ENCODE results near the gene TPRKB. TPM values are rescaled to one million over a fixed set of nuclear protein-coding genes. Genes with fewer than 3 reads are reported as not detected.
"Not testable (repeated sequence)": the region's sequence is repeated elsewhere in the genome, so short reads cannot be mapped to it uniquely, and the experiment has no call there.

TPRKB gene
- total and polyA plus RNA-seq, 2 donors from 2014 or later = 25.3 to 42.2 TPM

DNA sequence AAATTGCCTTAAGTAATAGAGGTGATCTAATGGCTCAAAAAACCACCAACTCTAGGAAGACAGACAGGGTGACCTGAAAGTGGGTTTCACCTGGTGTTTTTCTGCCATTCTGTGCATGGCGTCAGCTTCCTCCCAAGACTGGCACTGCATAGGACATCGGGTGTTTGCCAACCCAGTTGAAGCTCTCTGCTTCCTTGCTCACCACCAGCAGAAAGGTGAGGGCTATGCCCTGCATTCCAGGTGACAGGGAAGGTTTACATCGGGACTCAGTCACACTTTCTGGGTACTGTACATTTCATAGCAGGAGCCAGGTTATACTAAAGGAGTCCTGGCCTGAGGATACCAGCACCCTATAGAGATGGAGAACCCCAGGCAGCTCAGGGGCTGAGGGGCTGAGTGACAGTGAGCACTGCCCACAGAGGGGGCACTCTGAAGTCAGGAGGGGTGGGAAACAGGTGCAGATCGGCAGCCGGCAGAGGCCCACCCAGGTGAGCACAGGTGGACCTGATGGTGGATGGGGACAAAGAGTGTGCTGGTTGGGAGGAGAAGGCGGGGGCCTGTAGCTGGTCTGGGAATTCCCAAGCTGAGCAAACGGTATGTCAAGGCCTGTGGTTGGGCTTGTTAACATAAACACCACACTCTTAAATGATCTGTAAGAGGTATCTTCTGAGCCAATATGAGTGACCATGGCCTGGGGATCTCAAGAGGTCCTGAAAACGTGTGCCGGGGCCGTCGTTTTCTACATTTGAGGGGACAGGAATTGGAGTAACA is 18.1 kb downstream of the TPRKB start:
- TF ChIP-seq, protein P1, sequence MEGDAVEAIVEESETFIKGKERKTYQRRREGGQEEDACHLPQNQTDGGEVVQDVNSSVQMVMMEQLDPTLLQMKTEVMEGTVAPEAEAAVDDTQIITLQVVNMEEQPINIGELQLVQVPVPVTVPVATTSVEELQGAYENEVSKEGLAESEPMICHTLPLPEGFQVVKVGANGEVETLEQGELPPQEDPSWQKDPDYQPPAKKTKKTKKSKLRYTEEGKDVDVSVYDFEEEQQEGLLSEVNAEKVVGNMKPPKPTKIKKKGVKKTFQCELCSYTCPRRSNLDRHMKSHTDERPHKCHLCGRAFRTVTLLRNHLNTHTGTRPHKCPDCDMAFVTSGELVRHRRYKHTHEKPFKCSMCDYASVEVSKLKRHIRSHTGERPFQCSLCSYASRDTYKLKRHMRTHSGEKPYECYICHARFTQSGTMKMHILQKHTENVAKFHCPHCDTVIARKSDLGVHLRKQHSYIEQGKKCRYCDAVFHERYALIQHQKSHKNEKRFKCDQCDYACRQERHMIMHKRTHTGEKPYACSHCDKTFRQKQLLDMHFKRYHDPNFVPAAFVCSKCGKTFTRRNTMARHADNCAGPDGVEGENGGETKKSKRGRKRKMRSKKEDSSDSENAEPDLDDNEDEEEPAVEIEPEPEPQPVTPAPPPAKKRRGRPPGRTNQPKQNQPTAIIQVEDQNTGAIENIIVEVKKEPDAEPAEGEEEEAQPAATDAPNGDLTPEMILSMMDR (IDR thresholded peaks at IDR 0.05; ENCODE audit: borderline replicate concordance, extremely low read depth, insufficient read depth) = no peak
- peaks cover 0 to 8% (median 4%) of the 10 kb centered on the region in 3 donors for H3K4me1 ChIP-seq (ENCODE audit: control insufficient read depth in 2 of 3, insufficient read depth in 2 of 3, low read depth in 1 of 3, low read length in 3 of 3)
- no peak for FAIRE-seq
- no peaks in the 10 kb centered on the region for H3K27me3 ChIP-seq (ENCODE audit: control insufficient read depth, insufficient read depth, low read length)
- no peaks in the 10 kb centered on the region for H3K36me3 ChIP-seq (ENCODE audit: control insufficient read depth in 2 of 3, insufficient read depth in 3 of 3, low read length in 3 of 3)
- H3K9ac ChIP-seq (ENCODE audit: low read length in 3 of 3) = no peak overlapping the region
- intact Hi-C loops (cut with DNase I) = no loop called here
- H3K9me3 ChIP-seq (ENCODE audit: control insufficient read depth in 2 of 3, insufficient read depth in 1 of 3, low read length in 3 of 3) = peaks cover 0 to 4% (median 0%) of the 10 kb centered on the region in 3 donors
- DNase-seq = no peak
- no peak overlapping the region for H3K27ac ChIP-seq (ENCODE audit: low read depth in 2 of 2, low read length in 2 of 2)
- no peak overlapping the region for H3K4me3 ChIP-seq (ENCODE audit: low read length in 3 of 3)

DNA sequence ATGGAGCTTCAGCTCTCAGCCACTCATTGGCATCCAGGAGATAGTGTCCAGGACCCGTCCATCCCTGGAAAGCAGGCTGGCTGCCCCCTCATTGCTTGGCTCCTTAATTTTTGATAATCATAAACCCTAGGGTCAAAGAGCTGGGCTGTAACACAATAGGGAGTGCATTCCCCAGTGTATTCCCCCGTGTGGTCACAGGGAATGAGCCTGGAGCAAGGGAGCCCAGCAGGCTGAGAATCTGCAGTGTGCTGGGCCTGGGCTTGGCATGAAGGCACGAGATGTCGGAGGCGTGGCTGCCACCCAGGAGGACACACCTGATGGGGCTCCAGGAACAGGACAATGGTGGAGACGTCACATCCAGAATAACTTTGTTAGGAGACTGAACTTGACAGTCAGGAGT is 18.7 kb downstream of the TPRKB start:
- Histone ChIP-seq H3K27ac (ENCODE audit: low read depth in 2 of 2, low read length in 2 of 2) (no peak overlapping the region), H3K4me1 (ENCODE audit: control insufficient read depth in 2 of 3, insufficient read depth in 2 of 3, low read depth in 1 of 3, low read length in 3 of 3) (peaks cover 0 to 8% (median 4%) of the 10 kb centered on the region in 3 donors), H3K4me3 (ENCODE audit: low read length in 3 of 3) (no peak overlapping the region), H3K36me3 (ENCODE audit: control insufficient read depth in 2 of 3, insufficient read depth in 3 of 3, low read length in 3 of 3) (no peaks in the 10 kb centered on the region), H3K9me3 (ENCODE audit: control insufficient read depth in 2 of 3, insufficient read depth in 1 of 3, low read length in 3 of 3) (peaks cover 0 to 4% (median 0%) of the 10 kb centered on the region in 3 donors), H3K27me3 (ENCODE audit: control insufficient read depth, insufficient read depth, low read length) (no peaks in the 10 kb centered on the region), H3K9ac (ENCODE audit: low read length in 3 of 3) (no peak overlapping the region)
- intact Hi-C loops (cut with DNase I) = no loop called here
- FAIRE-seq = no peak
- no peak for DNase-seq
- TF ChIP-seq, protein P1 (IDR thresholded peaks at IDR 0.05; ENCODE audit: borderline replicate concordance, extremely low read depth, insufficient read depth) = no peak

DNA sequence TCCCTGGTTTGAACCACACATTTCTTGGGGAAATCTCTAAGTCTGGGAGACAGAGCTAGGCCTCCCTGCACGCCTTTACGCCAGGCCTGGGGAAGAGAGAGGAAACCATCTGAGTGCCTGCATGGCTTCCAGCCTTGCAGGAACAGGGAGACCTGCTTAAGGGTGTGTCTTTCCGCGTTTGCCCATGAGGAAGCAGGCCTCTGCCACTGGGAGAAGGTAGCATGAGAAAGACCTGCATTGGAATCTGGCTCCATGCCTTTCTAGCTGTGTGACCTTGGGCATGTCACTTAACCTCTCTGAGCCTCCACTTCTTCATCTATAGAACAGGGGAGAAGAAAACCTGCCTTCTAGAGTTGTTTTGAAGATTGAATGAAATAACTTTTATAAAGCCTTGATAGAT is 19.4 kb downstream of the TPRKB start:
- DNase-seq; H3K9ac ChIP-seq (ENCODE audit: low read length in 3 of 3); H3K9me3 ChIP-seq (ENCODE audit: control insufficient read depth in 2 of 3, insufficient read depth in 1 of 3, low read length in 3 of 3); FAIRE-seq; H3K4me1 ChIP-seq (ENCODE audit: control insufficient read depth in 2 of 3, insufficient read depth in 2 of 3, low read depth in 1 of 3, low read length in 3 of 3); intact Hi-C loops (cut with DNase I); H3K36me3 ChIP-seq (ENCODE audit: control insufficient read depth in 2 of 3, insufficient read depth in 3 of 3, low read length in 3 of 3); H3K27me3 ChIP-seq (ENCODE audit: control insufficient read depth, insufficient read depth, low read length): not testable (repeated sequence)
- Histone ChIP-seq H3K4me3 (ENCODE audit: low read length in 3 of 3) (peak overlapping the region in 1 of 3 donors; percentile 12), H3K27ac (ENCODE audit: low read depth in 2 of 2, low read length in 2 of 2) (peak overlapping the region in 1 of 2 donors; percentile 78)

DNA sequence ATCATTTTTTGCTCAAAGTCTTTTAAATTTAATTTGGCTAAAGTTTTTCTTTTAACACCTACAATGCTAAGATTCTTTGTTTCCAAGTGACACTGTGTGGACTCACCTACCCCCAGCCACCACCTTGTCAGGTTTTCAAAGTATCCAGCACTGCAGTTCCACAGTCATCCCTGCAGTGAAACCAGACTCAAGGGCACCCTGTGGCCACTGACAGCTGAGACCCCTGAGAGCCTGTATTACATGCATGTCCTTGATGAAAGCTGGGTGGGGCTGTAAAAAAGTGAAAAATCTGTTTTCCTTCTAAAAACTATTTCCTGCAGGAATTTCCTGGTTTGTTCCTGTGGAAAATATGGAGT is 19.9 kb downstream of the TPRKB start:
- DNase-seq = no peak
- TF ChIP-seq, protein P1 (IDR thresholded peaks at IDR 0.05; ENCODE audit: borderline replicate concordance, extremely low read depth, insufficient read depth) = no peak
- FAIRE-seq = no peak
- peak overlapping the region in 1 of 2 donors; percentile 78 for H3K27ac ChIP-seq (ENCODE audit: low read depth in 2 of 2, low read length in 2 of 2)
- H3K27me3 ChIP-seq (ENCODE audit: control insufficient read depth, insufficient read depth, low read length) = no peaks in the 10 kb centered on the region
- peak overlapping the region in 1 of 3 donors; percentile 1 for H3K9ac ChIP-seq (ENCODE audit: low read length in 3 of 3)
- H3K36me3 ChIP-seq (ENCODE audit: control insufficient read depth in 2 of 3, insufficient read depth in 3 of 3, low read length in 3 of 3) = no peaks in the 10 kb centered on the region
- intact Hi-C loops (cut with DNase I) = no loop called here
- peaks cover 0 to 4% (median 0%) of the 10 kb centered on the region in 3 donors for H3K9me3 ChIP-seq (ENCODE audit: control insufficient read depth in 2 of 3, insufficient read depth in 1 of 3, low read length in 3 of 3)
- H3K4me3 ChIP-seq (ENCODE audit: low read length in 3 of 3) = peak overlapping the region in 1 of 3 donors; percentile 19
- peaks cover 0 to 8% (median 4%) of the 10 kb centered on the region in 3 donors for H3K4me1 ChIP-seq (ENCODE audit: control insufficient read depth in 2 of 3, insufficient read depth in 2 of 3, low read depth in 1 of 3, low read length in 3 of 3)

All from kidney (tissue), 14 donors.